Erythroblast (primary cell): Measurements from ENCODE around the gene SIK2.

Source experiments
- GATA1 ChIP-seq: IDR thresholded peaks from 2 replicates; pipeline ENCODE4 v1.6.1; 2011; ENCODE audit warnings: low read depth, mild to moderate bottlenecking, control low read depth, low read length, moderate library complexity
- POLR2A ChIP-seq: IDR thresholded peaks from 2 replicates; pipeline ENCODE4 v1.6.1; 2011; ENCODE audit warnings: mild to moderate bottlenecking, low read length

DNA sequence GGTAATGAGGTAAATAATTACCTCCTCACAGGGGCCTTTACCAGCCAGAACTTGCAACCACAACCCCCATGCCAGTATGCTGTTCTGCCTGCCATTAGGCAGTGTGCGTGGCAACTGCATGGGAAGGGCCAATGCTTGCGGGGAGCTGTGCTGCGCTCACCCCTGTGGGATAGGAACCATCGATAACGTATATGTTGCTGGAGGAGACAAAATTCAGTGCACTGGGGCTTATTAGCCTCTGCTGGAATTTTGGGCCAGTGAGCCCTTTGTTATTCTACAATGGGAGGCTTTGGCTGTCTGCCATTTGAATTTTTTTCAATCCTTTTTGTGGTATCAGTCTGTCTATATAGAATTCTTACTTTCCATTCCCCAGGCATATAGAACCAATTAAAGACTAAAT, 116.6 kb downstream of the SIK2 start:
- TF ChIP-seq POLR2A (no peak), GATA1 (no peak)
